RWPE1 (cell line): Measurements from ENCODE around the gene CGB8.
"Not testable (repeated sequence)": the region's sequence is repeated elsewhere in the genome, so short reads cannot be mapped to it uniquely, and the experiment has no call there.

Source experiments
- CTCF ChIA-PET: fragments of 350-600 bp; sonication (Branson Sonifier 250); formaldehyde crosslinking; extraction: SDS; loops from one replicate; lab custom pipeline; 2021; lab: Yijun Ruan, JAX
- POLR2A ChIA-PET: fragments of 400-600 bp; formaldehyde crosslinking; extraction: SDS; loops from one replicate; lab custom pipeline; 2020; ENCODE audit warnings: antibody characterized with exemption; ENCODE audit not compliant: low non-redundant PET; lab: Yijun Ruan, JAX
- DNase-seq: peaks from one replicate; pipeline ENCODE4 v3.0.0; 2012; ENCODE audit warnings: low spot score
- H3K27ac ChIP-seq: fragments of 450-650 bp; 2 replicates; pipeline ENCODE4 v1.5.1; 2017
- CTCF ChIP-seq: fragments of 450-650 bp; conservative IDR thresholded peaks from 2 replicates; pipeline ENCODE4 v1.5.1; 2017; ENCODE audit warnings: low read depth, mild to moderate bottlenecking

CGB8 gene

GRCh38 chr19:49057636-49058234 lies 8.8 kb upstream of the CGB8 start, which contains the start of gene CGB7:
Gene CGB7 (minus strand): TSS chr19:49057749. CDS start chr19:49055375, 2,374 bp downstream.
- ChIA-PET POLR2A (interaction anchor here (0.5 to 0.6 kb wide), 3 partner anchors 64 to 292 kb away, joined by 3 to 11 read pairs (median 7); partner anchors contain the start of gene RUVBL2), CTCF (interaction anchor here (0.6 kb wide), 1 partner anchor 50 kb away, joined by 4 read pairs; no protein-coding TSS in a partner anchor)
- peak within 1 kb of the TSS; percentile 78 for H3K27ac ChIP-seq
- no peak for TF ChIP-seq CTCF
- DNase-seq: peak; percentile 83

- not testable (repeated sequence) for DNase-seq
- ChIA-PET CTCF (interaction anchor here (0.8 kb wide), 1 partner anchor 64 kb away, joined by 4 read pairs; the partner anchor contains the start of gene GYS1), POLR2A (interaction anchor here (0.6 kb wide), 2 partner anchors 63 to 196 kb away, joined by 3 to 11 read pairs; partner anchors contain the start of gene RUVBL2)
These were observed 8.1 kb upstream of the CGB8 start for GRCh38 chr19:49056902-49057596.

GRCh38 chr19:49056101-49056901 lies 7.4 kb upstream of the CGB8 start:
- ChIA-PET CTCF (interaction anchor here (0.8 kb wide), 1 partner anchor 63 kb away, joined by 4 read pairs; the partner anchor contains the start of gene GYS1), POLR2A (interaction anchor here (1.1 kb wide), 1 partner anchor 9 kb away, joined by 3 read pairs; no protein-coding TSS in a partner anchor)
- peak; percentile 82 for DNase-seq
- TF ChIP-seq CTCF: peak; percentile 24; the same call in 1 of the 2 replicates
- peak overlapping the region; percentile 78 for H3K27ac ChIP-seq

More at GRCh38 chr19:49056902-49057596, 8.1 kb upstream of the CGB8 start:
- H3K27ac ChIP-seq: peak overlapping the region; percentile 78

- POLR2A ChIA-PET, CTCF ChIA-PET: not testable (repeated sequence)
These were observed 1.6 kb upstream of the CGB8 start for GRCh38 chr19:49050376-49051033.

GRCh38 chr19:49049834-49050233 lies 923 bp upstream of the CGB8 start:
- POLR2A ChIA-PET, DNase-seq, CTCF ChIA-PET: not testable (repeated sequence)
- H3K27ac ChIP-seq: peak overlapping the region; percentile 71

More at GRCh38 chr19:49050376-49051033, 1.6 kb upstream of the CGB8 start:
- DNase-seq: peak; percentile 77
- H3K27ac ChIP-seq: peak overlapping the region; percentile 71

- CTCF ChIA-PET, DNase-seq, POLR2A ChIA-PET, H3K27ac ChIP-seq: not testable (repeated sequence)
These were observed 5.4 kb downstream of the CGB8 start, which contains the start of gene CGB5 for GRCh38 chr19:49043548-49043947. Gene CGB5 (plus strand): TSS chr19:49043848. CDS start chr19:49044210, 362 bp downstream.

GRCh38 chr19:49042666-49043065 lies 6.2 kb downstream of the CGB8 start:
- DNase-seq, H3K27ac ChIP-seq, CTCF ChIA-PET, POLR2A ChIA-PET: not testable (repeated sequence)

- no peak overlapping the region for H3K27ac ChIP-seq
- DNase-seq: no peak
- POLR2A ChIA-PET: no interaction called here
- TF ChIP-seq CTCF: no peak
- CTCF ChIA-PET: no interaction called here
These were observed 6.7 kb downstream of the CGB8 start for GRCh38 chr19:49042177-49042576.

GRCh38 chr19:49039736-49040135 lies 9.2 kb downstream of the CGB8 start:
- POLR2A ChIA-PET, DNase-seq, H3K27ac ChIP-seq, CTCF ChIA-PET: not testable (repeated sequence)

GRCh38 chr19:49038557-49039276 lies 10.2 kb downstream of the CGB8 start:
- CTCF ChIA-PET, POLR2A ChIA-PET, DNase-seq: not testable (repeated sequence)
- peak overlapping the region; percentile 37; the same call in 1 of the 2 replicates for H3K27ac ChIP-seq

- DNase-seq, POLR2A ChIA-PET, CTCF ChIA-PET: not testable (repeated sequence)
- peak overlapping the region; percentile 37; the same call in 1 of the 2 replicates for H3K27ac ChIP-seq
These were observed 10.8 kb downstream of the CGB8 start for GRCh38 chr19:49038111-49038510.
